Stomach (tissue), 9 donors: ENCODE results near the gene RIMBP2. TPM values are rescaled to one million over a fixed set of nuclear protein-coding genes. Genes with fewer than 3 reads are reported as not detected.

ENCODE experiments used
- DNase-seq, 2 donors: peaks; one replicate each; pipeline versions ENCODE4 v3.0.0 to v3.0.0-alpha.2; 2013 to 2019
- H3K27ac ChIP-seq, 5 donors: fragments of 200-600 bp in 4 of 5; sonication (generic) in 4 of 5; one replicate each; pipeline ENCODE4 v1.5.1; 2013 to 2019; ENCODE audit warnings: mild to moderate bottlenecking in 1 of 5, moderate library complexity in 1 of 5
- H3K27me3 ChIP-seq, 3 donors: fragments of 200-600 bp; sonication (generic); one replicate each; pipeline ENCODE4 v1.5.1; 2017 to 2019; ENCODE audit warnings: mixed run types in 1 of 3
- H3K36me3 ChIP-seq, 4 donors: fragments of 200-600 bp; sonication (generic); 1 replicate in 3 of 4; 2 replicates in 1 of 4; pipeline ENCODE4 v1.5.1; 2016 to 2019
- H3K4me1 ChIP-seq, 4 donors: fragments of 200-600 bp; sonication (generic); one replicate each; pipeline ENCODE4 v1.5.1; 2016 to 2019
- H3K4me3 ChIP-seq, 4 donors: fragments of 200-600 bp; sonication (generic) in 3 of 4; one replicate each; pipeline ENCODE4 v1.5.1; 2016 to 2019; ENCODE audit warnings: mild to moderate bottlenecking in 1 of 4
- H3K9me3 ChIP-seq, 4 donors: fragments of 200-600 bp; sonication (generic); one replicate each; pipeline ENCODE4 v1.5.1; 2016 to 2019
- EP300 ChIP-seq: sonication (generic); formaldehyde crosslinking; IDR thresholded peaks from one replicate; pipeline ENCODE4 v1.6.1; 2017; ENCODE audit warnings: antibody characterized with exemption
- POLR2A ChIP-seq, 4 donors: fragments of 450-650 bp; IDR thresholded peaks; one replicate each; pipeline ENCODE4 v1.6.1; 2016; ENCODE audit warnings: antibody characterized with exemption in 4 of 4, control low read depth in 2 of 4, mild to moderate bottlenecking in 1 of 4, moderate library complexity in 1 of 4
- POLR2AphosphoS5 ChIP-seq, 3 donors: sonication (generic); formaldehyde crosslinking; IDR thresholded peaks; one replicate each; pipeline ENCODE4 v1.6.1; 2016; ENCODE audit warnings: antibody characterized with exemption in 3 of 3
- WGBS, 5 donors: extraction: QIAGEN DNeasy Blood & Tissue Kit in 3 of 5; methylation state at CpG; one replicate each; pipeline versions ENCODE4 v1.1.5 to v1.1.7; 2013 to 2018; 5-methylcytosine and 5-hydroxymethylcytosine counted together
- intact Hi-C: fragments of 100-400 bp; cut with DNase I; formaldehyde crosslinking; loops from one replicate; pipeline ENCODE4 v1.15.1; 2023; ENCODE audit warnings: low total_unique reads
- polyA plus RNA-seq, 3 donors: library from polyadenylated mRNA; stranded (reverse); fragments of 200-250 nt; gene quantifications; one replicate each; pipeline ENCODE4 v1.2.3, GENCODE V29; 2013
- total RNA-seq, 5 donors: library from RNA; depleted of rRNA; stranded (reverse); fragments of >200 nt; gene quantifications; one replicate each; pipeline versions ENCODE4 v1.1.0 to v1.2.3, GENCODE V29; 2014 to 2016
- TF ChIP-seq, protein P1 (sequence below), 7 experiments: fragments of 450-650 bp in 4 of 7; fragments of 200-600 bp in 3 of 7; sonication (generic) in 3 of 7; IDR thresholded peaks; one replicate each; pipeline ENCODE4 v1.5.1; 2016 to 2019; ENCODE audit warnings: antibody characterized with exemption in 7 of 7, control low read depth in 2 of 7, mild to moderate bottlenecking in 1 of 7
- donor health status: healthy with polysubstance abuse.
- donor health status: Bipolar disorder and iron deficiency.
- donor health status: healthy.

RIMBP2 gene
- total and polyA plus RNA-seq, 8 donors = 0.75 to 44.6 (median 5.6) TPM

DNA sequence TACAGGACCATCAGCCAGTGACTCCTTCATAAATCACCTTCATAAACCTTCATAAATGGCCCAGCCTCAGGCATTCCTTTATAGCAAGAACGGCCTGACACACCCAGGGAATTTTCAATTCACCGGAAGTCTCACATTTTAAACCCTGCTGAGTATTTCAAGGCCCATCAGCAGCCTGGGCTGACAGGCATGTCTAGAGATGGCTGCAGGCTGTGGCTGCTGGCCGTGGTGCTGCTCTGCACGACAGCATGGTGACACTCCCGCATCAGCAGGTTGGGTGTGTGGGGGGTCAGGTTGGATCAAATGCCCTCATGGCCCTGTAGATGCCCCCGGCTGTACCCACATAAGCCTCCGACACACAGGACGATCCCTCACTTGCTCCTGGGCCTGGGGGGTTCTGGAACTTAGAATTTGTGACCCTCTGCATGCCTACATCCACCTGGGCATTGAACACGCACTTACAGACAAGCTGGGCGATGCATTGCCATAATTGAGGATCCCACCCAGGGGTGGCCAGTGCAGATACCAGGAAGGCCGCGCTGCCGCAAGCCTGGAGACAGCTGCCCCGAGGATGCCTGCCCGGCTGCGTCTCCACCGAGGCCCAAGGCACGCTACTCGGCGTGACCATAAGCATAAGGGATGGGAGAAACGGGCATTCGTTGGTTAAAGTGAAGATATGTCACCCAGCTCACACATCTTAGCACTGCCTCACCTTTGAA is 254.1 kb downstream of the RIMBP2 start:
- H3K4me1 ChIP-seq = peaks cover 0 to 8% (median 0%) of the 10 kb centered on the region in 4 donors
- H3K27me3 ChIP-seq = peaks cover 0 to 23% (median 0%) of the 10 kb centered on the region in 3 donors
- H3K27ac ChIP-seq = no peak overlapping the region
- H3K36me3 ChIP-seq = no peaks in the 10 kb centered on the region
- no peak for DNase-seq
- no peak overlapping the region for H3K4me3 ChIP-seq
- intact Hi-C loops = no loop called here
- 80 to 84% (median 83%) methylated on average over 19 to 22 of the region's 22 CpGs for WGBS, 5 donors
- peaks cover 0 to 6% (median 3%) of the 10 kb centered on the region in 4 donors for H3K9me3 ChIP-seq
- TF ChIP-seq EP300 (no peak), POLR2A (IDR thresholded peaks at IDR 0.05) (no peak), POLR2AphosphoS5 (IDR thresholded peaks at IDR 0.05) (no peak)

GRCh38 chr12:130461447-130461815 is 254.7 kb downstream of the RIMBP2 start:
- intact Hi-C loops = no loop called here
- TF ChIP-seq POLR2AphosphoS5 (IDR thresholded peaks at IDR 0.05) = no peak
- TF ChIP-seq, protein P1, sequence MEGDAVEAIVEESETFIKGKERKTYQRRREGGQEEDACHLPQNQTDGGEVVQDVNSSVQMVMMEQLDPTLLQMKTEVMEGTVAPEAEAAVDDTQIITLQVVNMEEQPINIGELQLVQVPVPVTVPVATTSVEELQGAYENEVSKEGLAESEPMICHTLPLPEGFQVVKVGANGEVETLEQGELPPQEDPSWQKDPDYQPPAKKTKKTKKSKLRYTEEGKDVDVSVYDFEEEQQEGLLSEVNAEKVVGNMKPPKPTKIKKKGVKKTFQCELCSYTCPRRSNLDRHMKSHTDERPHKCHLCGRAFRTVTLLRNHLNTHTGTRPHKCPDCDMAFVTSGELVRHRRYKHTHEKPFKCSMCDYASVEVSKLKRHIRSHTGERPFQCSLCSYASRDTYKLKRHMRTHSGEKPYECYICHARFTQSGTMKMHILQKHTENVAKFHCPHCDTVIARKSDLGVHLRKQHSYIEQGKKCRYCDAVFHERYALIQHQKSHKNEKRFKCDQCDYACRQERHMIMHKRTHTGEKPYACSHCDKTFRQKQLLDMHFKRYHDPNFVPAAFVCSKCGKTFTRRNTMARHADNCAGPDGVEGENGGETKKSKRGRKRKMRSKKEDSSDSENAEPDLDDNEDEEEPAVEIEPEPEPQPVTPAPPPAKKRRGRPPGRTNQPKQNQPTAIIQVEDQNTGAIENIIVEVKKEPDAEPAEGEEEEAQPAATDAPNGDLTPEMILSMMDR (IDR thresholded peaks at IDR 0.05) = no peak
- no peak for DNase-seq
- no peak overlapping the region for H3K4me3 ChIP-seq
- peaks cover 0 to 22% (median 0%) of the 10 kb centered on the region in 3 donors for H3K27me3 ChIP-seq
- no peaks in the 10 kb centered on the region for H3K36me3 ChIP-seq
- no peak overlapping the region for H3K27ac ChIP-seq
- peaks cover 0 to under 1% (median 0%) of the 10 kb centered on the region in 4 donors for H3K9me3 ChIP-seq
- peaks cover 0 to 13% (median 0%) of the 10 kb centered on the region in 4 donors for H3K4me1 ChIP-seq
- 57 to 72% (median 68%) methylated on average over 7 of the region's 7 CpGs for WGBS, 5 donors

DNA sequence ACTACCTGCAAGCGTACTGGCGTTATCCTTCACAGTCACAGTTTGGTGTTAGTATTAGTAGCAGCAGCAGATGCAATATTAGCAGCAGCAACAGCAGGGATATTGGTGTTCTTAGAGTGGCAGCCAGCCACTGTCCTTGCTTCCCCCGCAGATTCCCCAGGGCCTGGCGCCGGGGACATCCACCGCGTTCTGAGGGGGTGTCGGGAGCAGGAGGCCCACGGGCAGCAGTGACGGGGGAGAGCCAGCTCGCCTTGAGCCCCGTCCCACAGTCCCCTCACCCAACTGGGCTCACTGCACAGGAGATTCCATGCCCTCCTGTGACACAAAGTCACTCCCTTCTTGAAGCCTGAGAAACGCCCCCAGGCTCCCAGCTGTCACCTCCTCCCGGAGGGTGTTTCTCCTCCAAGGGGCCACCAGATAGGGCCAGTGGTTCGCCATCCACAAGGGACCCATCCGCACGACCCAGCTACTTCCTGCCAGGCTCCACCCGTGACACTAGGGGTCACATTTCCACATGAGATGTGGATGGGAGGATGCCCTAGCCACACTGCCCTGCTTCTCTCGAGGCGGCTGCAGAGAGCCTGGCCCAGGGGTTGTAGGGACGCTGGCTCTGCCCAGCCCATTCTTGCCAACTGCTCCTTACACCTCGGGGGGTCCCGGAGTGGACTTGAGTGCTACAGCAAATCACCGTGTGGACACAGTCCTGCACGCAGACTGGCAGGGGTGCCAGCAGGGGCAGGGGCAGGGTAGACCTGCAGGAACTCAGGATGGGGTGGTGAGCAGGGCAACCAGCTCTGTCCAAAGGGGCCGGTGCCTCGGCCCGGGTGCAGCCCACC is 255.3 kb downstream of the RIMBP2 start:
- WGBS, 5 donors = 77 to 83% (median 80%) methylated on average over 22 to 28 of the region's 28 CpGs
- Histone ChIP-seq H3K4me1 (peaks cover 0 to 13% (median 0%) of the 10 kb centered on the region in 4 donors), H3K27ac (no peak overlapping the region), H3K4me3 (no peak overlapping the region), H3K9me3 (no peaks in the 10 kb centered on the region), H3K27me3 (peaks cover 0 to 20% (median 0%) of the 10 kb centered on the region in 3 donors), H3K36me3 (no peaks in the 10 kb centered on the region)
- no peak for TF ChIP-seq POLR2AphosphoS5 (IDR thresholded peaks at IDR 0.05)
- intact Hi-C loops = no loop called here
- DNase-seq = no peak

DNA sequence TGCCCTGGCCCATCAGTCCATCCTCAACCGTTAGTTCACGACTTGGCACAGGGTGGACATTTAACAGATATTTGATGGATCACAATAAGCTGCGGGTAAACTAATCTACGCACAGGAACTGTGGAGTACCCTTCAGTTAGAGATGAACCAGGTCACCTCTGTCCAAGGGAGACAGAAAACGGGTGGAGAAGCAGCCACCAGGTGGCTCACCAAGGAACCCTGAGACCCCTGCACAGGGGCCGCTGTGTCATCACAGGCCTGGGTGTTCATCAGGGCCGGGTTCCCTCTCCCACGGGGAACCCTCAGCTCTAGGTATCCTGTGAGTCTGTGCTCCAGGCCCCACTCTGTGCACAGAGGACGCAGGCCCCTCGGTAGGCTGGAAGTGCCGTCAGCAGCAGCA is 256.2 kb downstream of the RIMBP2 start:
- Histone ChIP-seq H3K4me1 (peaks cover 0 to 13% (median 0%) of the 10 kb centered on the region in 4 donors), H3K4me3 (no peak overlapping the region), H3K9me3 (no peaks in the 10 kb centered on the region), H3K27ac (no peak overlapping the region), H3K27me3 (peaks cover 0 to 13% (median 0%) of the 10 kb centered on the region in 3 donors), H3K36me3 (no peaks in the 10 kb centered on the region)
- TF ChIP-seq, protein P1 (IDR thresholded peaks at IDR 0.05) = no peak
- TF ChIP-seq POLR2A (IDR thresholded peaks at IDR 0.05) (no peak), EP300 (no peak), POLR2AphosphoS5 (IDR thresholded peaks at IDR 0.05) (no peak)
- intact Hi-C loops = no loop called here
- no peak for DNase-seq
- 62 to 79% (median 67%) methylated on average over 10 to 11 of the region's 11 CpGs for WGBS, 5 donors

GRCh38 chr12:130458341-130458740 is 257.8 kb downstream of the RIMBP2 start:
- intact Hi-C loops = no loop called here
- WGBS, 5 donors = 71 to 82% (median 80%) methylated on average over 8 to 12 of the region's 12 CpGs
- Histone ChIP-seq H3K36me3 (no peaks in the 10 kb centered on the region), H3K27me3 (peaks cover 0 to 13% (median 0%) of the 10 kb centered on the region in 3 donors), H3K4me3 (no peak overlapping the region), H3K27ac (no peak overlapping the region), H3K9me3 (no peaks in the 10 kb centered on the region), H3K4me1 (peaks cover 0 to 13% (median 0%) of the 10 kb centered on the region in 4 donors)
- DNase-seq = no peak
- no peak for TF ChIP-seq POLR2AphosphoS5 (IDR thresholded peaks at IDR 0.05)
- TF ChIP-seq, protein P1 (IDR thresholded peaks at IDR 0.05) = no peak
- no peak for TF ChIP-seq POLR2A (IDR thresholded peaks at IDR 0.05)
- TF ChIP-seq EP300 = no peak
